GM21825 (cell line): Measurements from ENCODE around the gene SLC35D2.
"Not testable (repeated sequence)": the region's sequence is repeated elsewhere in the genome, so short reads cannot be mapped to it uniquely, and the experiment has no call there.

Source experiments
- ATAC-seq: cut with Tn5 transposase; IDR thresholded peaks from one replicate; pipeline ENCODE4 v1.9.1; 2021; ENCODE audit warnings: mild to moderate bottlenecking, moderate library complexity; ENCODE audit not compliant: unreplicated experiment

Gene SLC35D2

DNA sequence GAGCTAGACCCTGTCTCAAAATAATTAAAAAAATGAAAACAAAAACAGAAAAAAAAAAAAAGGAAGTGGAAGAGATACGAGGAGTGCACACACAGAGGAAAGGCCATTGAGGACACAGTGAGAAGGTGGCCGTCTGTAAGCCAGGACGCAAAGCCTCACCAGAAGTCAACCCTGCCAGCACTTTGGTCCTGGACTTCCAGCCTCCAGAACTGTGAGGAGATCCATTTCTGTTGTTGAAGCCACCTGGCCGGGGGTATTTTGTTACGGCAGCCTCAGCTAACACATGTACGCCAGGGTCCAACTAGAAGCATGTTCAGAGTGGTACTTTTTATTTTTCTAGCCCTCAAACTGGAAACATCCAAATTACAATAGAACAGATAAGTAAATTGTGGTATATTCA lies 21.8 kb downstream of the SLC35D2 start:
- ATAC-seq, result no peak

DNA sequence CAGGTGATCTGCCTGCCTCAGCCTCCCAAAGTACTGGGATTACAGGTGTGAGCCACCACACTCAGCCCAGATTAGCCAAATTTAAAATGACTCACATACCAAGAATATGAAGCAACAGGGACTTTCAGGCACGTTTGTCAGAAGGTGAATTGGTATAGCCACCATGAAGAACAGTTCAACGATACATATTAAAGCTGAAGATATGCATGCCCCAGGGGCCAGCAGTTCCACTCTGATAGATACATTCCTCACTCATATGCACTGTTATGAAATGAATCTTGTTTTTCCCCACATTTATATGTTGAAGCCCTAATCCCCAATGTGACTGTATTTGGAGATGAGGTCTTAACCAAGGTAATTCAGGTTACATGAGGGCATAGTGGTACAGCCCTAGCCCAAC lies 22.5 kb downstream of the SLC35D2 start:
- ATAC-seq, result no peak

DNA sequence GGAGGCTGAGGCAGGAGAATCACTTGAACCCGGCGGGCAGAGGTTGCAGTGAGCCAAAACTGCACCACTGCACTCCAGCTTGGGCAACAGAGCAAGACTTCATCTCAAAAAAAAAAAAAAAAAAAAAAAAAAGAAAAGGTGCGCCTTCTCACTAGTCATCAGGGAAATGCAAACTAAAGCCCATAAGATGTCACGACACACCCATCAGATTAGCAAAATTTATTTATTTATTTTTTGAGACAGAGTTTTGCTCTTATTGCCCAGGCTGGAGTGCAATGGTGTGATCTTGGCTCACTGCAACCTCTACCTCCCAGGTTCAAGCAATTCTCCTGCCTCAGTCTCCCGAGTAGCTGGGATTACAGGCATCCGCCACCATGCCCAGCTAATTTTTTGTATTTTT lies 23.0 kb downstream of the SLC35D2 start:
- not testable (repeated sequence) for ATAC-seq

DNA sequence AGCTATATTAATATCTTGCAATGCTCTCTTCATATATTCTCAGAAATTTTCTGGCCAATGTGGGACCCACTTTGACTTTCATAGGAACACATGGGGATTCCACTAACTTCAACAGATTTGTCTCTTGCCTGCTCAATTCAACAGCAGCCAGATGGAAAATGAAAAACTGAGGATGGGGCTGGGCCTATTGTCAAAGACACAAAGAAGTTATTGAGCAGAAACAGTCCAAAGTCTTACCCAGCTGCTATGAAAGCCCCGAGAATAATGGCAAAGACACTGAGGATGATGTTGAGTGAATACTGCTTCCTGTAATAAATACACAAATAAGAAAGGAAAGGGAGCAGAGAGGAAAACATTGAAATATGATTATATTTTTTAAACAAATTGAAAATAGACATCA lies 32.6 kb downstream of the SLC35D2 start:
- no peak for ATAC-seq

- no peak for ATAC-seq
These were observed 35.2 kb downstream of the SLC35D2 start for GRCh38 chr9:96348261-96348660.

GRCh38 chr9:96345551-96345950 lies 38.0 kb downstream of the SLC35D2 start:
- ATAC-seq, result no peak

GRCh38 chr9:96344458-96345180 lies 38.9 kb downstream of the SLC35D2 start:
- no peak for ATAC-seq

- no peak for ATAC-seq
These were observed 39.8 kb downstream of the SLC35D2 start for GRCh38 chr9:96343515-96344360.

GRCh38 chr9:96342571-96343245 lies 40.8 kb downstream of the SLC35D2 start:
- no peak for ATAC-seq

GRCh38 chr9:96340707-96341106 lies 42.8 kb downstream of the SLC35D2 start:
- ATAC-seq, result no peak

DNA sequence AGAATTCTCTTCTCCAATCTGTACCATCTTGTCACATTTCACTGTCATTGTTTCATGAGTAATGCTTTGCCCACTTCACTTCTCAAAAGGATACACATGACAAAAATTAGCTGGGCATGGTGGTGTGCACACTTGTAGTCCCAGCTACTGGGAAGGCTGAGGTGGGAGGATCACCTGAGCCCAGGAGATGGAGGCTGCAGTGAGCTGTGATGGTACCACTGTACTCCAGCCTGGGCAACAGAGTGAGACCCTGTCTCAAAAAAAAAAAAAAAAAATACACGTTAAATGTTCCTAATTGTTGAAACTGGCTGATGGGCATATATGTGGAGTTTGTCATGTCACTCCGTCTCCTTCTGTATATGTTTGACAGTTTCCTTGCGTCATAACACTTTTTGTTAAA lies 45.2 kb downstream of the SLC35D2 start:
- no peak for ATAC-seq

- ATAC-seq, result no peak
These were observed 49.6 kb downstream of the SLC35D2 start for GRCh38 chr9:96333958-96334357.

DNA sequence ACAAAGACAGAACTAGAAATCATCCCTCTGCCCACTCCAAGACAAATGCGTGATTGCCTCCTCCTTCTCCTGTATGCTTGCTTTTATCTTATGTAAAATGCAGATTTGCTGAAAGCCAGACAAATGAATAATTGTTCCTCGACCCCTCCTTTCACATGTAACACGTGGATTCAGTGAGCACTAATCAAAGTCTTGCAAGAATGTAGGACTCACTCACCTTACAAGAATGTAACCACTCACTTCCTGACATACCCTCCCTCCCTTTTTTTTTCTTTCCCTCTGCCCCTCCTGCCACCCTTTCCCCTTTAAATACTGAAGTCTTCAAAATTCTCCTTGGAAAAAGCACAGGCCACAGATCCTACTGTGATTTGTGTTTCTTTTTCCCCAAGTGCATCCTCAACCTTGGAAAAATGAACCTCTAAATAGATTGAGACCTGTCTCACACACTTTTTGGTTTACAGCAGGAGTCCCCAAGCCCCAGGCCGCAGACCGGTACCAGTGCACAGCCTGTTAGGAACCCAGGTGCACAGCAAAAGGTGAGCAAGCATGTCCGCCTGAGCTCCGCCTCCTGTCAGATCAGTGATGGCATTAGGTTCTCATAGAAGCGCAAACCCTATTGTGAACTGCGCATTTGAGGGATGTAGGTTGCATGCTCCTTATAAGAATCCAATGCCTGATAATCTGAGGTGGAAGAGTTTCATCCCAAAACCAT lies 52.1 kb downstream of the SLC35D2 start:
- no peak for ATAC-seq

DNA sequence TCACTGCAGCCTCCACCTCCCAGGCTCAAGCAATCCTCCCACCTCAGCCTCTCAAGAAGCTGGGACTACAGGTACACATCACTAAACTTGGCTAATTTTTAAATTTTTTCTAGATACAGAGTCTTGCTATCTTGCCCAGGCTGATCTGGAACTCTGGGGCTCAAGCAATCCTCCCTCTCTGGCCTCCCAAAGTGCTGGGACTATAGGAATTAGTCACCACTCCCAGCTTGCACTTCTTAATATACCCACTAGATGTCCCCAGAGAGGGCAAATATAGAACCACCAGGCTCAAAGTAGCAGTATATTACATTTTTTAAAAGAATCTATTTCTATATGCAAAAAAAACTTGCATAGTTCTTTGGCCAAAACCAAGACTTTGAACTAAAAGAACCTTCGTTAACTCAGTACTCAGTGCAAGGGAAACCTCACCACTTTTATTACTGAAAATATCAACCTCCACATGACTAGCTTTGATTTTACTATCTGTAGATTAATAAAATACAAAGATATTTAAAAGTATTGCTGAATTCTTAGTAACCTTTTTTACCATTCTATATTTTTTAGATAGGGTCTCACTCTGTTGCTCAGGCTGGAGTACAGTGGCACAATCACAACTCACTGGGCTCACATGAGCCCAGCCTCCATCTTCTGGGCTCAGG lies 55.7 kb downstream of the SLC35D2 start:
- no peak for ATAC-seq

DNA sequence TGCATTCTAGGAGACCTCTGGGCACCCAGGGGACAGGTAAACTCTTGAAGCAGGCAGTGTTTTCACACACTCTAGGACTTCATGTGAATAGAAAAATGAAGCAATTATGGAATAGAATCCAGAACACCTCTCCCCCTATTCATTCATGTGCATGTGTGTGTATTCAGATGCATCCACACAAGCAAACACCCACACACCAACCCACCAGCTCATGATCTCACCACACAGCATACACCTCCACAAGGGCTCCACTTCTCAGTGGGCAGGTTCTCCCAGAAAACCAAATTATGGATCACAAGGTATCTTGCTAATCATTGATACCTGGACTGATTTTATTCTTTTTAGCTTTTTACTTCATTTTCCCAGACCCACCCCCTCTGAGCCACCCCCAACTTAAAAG lies 60.3 kb downstream of the SLC35D2 start:
- no peak for ATAC-seq

DNA sequence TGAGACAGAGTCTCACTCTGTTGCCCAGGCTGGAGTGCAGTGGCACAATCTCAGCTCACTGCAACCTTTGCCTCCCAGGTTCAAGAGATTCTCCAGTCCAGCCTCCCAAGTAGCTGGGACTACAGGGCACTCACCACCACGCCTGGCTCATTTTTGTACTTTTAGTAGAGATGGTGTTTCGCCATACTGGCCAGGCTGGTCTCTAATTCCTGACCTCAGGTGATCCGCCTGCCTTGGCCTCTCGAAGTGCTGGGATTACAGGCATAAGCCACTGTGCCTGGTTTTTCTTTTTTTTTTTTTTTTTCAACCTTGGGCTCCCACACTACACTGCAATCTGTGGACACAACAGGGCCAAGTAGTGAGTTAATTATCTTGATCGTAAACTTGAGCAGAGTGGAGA lies 60.8 kb downstream of the SLC35D2 start:
- not testable (repeated sequence) for ATAC-seq

- ATAC-seq, result not testable (repeated sequence)
These were observed 61.3 kb downstream of the SLC35D2 start for GRCh38 chr9:96322210-96322609.

DNA sequence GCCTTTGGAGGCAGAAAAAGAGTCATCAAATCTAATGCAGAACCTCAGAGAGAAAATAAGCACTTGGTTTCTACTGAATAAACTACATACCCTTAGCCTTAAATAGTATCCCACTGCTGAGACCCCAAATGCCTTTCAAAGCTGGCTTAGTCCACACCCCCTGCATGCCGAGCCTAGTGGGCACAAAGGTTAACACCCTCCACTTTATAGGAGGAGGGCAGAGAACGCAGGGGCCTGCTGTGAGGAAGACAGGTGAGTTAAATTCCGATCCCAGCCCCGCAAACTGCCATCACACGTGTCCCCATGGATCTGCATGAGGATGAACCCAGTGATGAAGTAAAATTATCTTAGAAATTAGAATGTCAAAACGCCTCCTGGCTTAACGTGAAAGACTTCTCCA lies 62.0 kb downstream of the SLC35D2 start:
- no peak for ATAC-seq

DNA sequence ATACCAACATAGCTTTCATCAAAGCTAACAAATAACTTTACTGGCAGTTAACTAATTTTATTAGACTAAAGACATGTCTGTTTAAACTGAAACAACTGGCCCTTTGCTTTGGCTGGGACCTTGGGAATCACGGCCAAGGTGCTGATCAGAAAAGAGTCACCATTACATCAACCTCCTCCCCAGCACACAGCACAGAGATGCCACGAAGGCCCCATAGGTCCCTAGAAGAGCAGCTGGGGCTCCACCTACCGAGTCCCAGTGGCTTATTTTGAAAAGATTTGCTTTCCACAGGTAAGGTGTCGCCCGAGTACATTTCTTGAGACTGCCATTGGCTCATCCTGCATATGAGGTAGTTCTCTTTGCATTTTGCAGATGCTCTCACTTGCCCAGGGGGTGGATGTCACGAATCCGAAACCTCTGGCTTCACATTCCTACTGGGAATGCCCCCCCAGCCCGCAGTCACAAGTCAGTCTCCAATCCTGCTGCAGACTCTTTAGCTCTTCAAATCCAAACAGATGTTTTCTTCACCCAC lies 62.7 kb downstream of the SLC35D2 start:
- ATAC-seq, result no peak

- no peak for ATAC-seq
These were observed 64.5 kb downstream of the SLC35D2 start for GRCh38 chr9:96318921-96319565.
